ENCODE results near the gene TOP2B. TPM values are rescaled to one million over a fixed set of nuclear protein-coding genes. Genes with fewer than 3 reads are reported as not detected.

Gene TOP2B
- total and polyA plus RNA-seq, 9 of the 15 experiments (the other 6 are each of a cell fraction or from before 2014, with no cell fraction given) = 45.3 to 186 (median 134) TPM

DNA sequence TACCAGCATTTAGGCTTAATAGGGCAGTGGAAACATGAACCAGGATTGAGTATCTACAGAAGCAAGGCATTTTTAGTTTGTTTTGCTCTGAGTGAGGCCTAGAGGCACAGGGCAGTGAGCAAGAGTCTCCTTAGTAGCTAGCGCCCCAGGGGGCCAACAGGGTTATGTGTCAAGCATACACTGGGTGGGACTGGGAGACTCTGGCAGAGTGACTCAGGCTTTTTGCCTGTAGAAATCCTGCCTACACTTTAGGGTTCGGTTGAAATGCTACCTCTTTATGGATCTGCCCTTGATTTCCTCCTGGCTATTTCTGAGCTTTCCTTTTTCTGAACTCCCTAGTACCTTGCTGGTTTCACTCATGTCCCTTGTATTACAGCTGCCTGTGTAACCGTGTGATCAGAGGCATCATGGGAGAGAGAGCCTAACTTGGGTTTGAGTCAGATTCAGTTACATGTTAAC lies 72.2 kb downstream of the TOP2B start (continued):
- TF ChIP-seq NEUROD1 (IDR thresholded peaks at IDR 0.05; ENCODE audit: borderline replicate concordance, low read depth, low read length, partially characterized antibody) = peak; percentile 17
- peak; percentile 87 for TF ChIP-seq ZNF316 (IDR thresholded peaks at IDR 0.05)
- TF ChIP-seq FIP1L1 (IDR thresholded peaks at IDR 0.05; ENCODE audit: low read depth, low read length, poor library complexity, severe bottlenecking) = no peak
- TF ChIP-seq, protein P1, sequence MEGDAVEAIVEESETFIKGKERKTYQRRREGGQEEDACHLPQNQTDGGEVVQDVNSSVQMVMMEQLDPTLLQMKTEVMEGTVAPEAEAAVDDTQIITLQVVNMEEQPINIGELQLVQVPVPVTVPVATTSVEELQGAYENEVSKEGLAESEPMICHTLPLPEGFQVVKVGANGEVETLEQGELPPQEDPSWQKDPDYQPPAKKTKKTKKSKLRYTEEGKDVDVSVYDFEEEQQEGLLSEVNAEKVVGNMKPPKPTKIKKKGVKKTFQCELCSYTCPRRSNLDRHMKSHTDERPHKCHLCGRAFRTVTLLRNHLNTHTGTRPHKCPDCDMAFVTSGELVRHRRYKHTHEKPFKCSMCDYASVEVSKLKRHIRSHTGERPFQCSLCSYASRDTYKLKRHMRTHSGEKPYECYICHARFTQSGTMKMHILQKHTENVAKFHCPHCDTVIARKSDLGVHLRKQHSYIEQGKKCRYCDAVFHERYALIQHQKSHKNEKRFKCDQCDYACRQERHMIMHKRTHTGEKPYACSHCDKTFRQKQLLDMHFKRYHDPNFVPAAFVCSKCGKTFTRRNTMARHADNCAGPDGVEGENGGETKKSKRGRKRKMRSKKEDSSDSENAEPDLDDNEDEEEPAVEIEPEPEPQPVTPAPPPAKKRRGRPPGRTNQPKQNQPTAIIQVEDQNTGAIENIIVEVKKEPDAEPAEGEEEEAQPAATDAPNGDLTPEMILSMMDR (IDR thresholded peaks at IDR 0.05 in 2 of 3, conservative IDR thresholded peaks at IDR 0.05 in 1 of 3; ENCODE audit: insufficient read depth in 2 of 3, low read depth in 1 of 3, low read length in 3 of 3) = peak; percentile 73 to 80 (median 77)
- TF ChIP-seq, protein P2, sequence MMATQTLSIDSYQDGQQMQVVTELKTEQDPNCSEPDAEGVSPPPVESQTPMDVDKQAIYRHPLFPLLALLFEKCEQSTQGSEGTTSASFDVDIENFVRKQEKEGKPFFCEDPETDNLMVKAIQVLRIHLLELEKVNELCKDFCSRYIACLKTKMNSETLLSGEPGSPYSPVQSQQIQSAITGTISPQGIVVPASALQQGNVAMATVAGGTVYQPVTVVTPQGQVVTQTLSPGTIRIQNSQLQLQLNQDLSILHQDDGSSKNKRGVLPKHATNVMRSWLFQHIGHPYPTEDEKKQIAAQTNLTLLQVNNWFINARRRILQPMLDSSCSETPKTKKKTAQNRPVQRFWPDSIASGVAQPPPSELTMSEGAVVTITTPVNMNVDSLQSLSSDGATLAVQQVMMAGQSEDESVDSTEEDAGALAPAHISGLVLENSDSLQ (IDR thresholded peaks at IDR 0.05) = peak; percentile 22; the same call in 1 of the 2 replicates
- no peak for TF ChIP-seq ZNF431 (CRISPR knock-in tag; IDR thresholded peaks at IDR 0.05)
- TF ChIP-seq RAD21 (CRISPR knock-in tag; conservative IDR thresholded peaks at IDR 0.05 in 1 of 2, IDR thresholded peaks at IDR 0.05 in 1 of 2) = peak; percentile 60 to 70
- TF ChIP-seq ZFP30 (CRISPR knock-in tag; IDR thresholded peaks at IDR 0.05; ENCODE audit: borderline replicate concordance) = no peak
- no peak for TF ChIP-seq TAF9B (IDR thresholded peaks at IDR 0.05; ENCODE audit: partially characterized antibody)
- TF ChIP-seq COPS2 (conservative IDR thresholded peaks at IDR 0.05) = no peak
- no peak for TF ChIP-seq ZNF589 (CRISPR knock-in tag; IDR thresholded peaks at IDR 0.05; ENCODE audit: low read depth)
- peak in 1 of 2 experiments; percentile 75; a peak in 1 of 3 replicates for TF ChIP-seq CBX3 (IDR thresholded peaks at IDR 0.05; ENCODE audit: borderline replicate concordance in 1 of 2, low read length in 2 of 2)
- TF ChIP-seq ZSCAN29 (IDR thresholded peaks at IDR 0.05) = no peak
- no peak for TF ChIP-seq KLF13 (tag; IDR thresholded peaks at IDR 0.05; ENCODE audit: borderline replicate concordance, low read depth)
- TF ChIP-seq ADNP (tag; IDR thresholded peaks at IDR 0.05) = no peak
- no peak for TF ChIP-seq TARDBP (IDR thresholded peaks at IDR 0.05)
- 0 out of 2 replicates have a peak, but pooled peaks have one; percentile 11 for TF ChIP-seq PHF21A (IDR thresholded peaks at IDR 0.05; ENCODE audit: borderline replicate concordance, low read depth)
- peak; percentile 43; the same call in 1 of the 2 replicates for TF ChIP-seq JUND (IDR thresholded peaks at IDR 0.05; ENCODE audit: borderline replicate concordance, low read depth, low read length)
- peak; percentile 64; the same call in 2 of the 3 replicates for TF ChIP-seq JUND (tag; IDR thresholded peaks at IDR 0.05; ENCODE audit: borderline replicate concordance, low read depth, low read length)
- no peak for TF ChIP-seq IRF2 (CRISPR knock-in tag; IDR thresholded peaks at IDR 0.05)
- TF ChIP-seq, protein P3, sequence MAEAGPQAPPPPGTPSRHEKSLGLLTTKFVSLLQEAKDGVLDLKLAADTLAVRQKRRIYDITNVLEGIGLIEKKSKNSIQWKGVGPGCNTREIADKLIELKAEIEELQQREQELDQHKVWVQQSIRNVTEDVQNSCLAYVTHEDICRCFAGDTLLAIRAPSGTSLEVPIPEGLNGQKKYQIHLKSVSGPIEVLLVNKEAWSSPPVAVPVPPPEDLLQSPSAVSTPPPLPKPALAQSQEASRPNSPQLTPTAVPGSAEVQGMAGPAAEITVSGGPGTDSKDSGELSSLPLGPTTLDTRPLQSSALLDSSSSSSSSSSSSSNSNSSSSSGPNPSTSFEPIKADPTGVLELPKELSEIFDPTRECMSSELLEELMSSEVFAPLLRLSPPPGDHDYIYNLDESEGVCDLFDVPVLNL (CRISPR knock-in tag; IDR thresholded peaks at IDR 0.05; ENCODE audit: low read depth) = no peak
- peak; percentile 88 for TF ChIP-seq MAFG (tag; conservative IDR thresholded peaks at IDR 0.05)
- TF ChIP-seq DPF2 (IDR thresholded peaks at IDR 0.05) = peak; percentile 56
- TF ChIP-seq, protein P4, sequence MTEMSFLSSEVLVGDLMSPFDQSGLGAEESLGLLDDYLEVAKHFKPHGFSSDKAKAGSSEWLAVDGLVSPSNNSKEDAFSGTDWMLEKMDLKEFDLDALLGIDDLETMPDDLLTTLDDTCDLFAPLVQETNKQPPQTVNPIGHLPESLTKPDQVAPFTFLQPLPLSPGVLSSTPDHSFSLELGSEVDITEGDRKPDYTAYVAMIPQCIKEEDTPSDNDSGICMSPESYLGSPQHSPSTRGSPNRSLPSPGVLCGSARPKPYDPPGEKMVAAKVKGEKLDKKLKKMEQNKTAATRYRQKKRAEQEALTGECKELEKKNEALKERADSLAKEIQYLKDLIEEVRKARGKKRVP (CRISPR knock-in tag; IDR thresholded peaks at IDR 0.05) = no peak
- TF ChIP-seq ZNF57 (CRISPR knock-in tag; IDR thresholded peaks at IDR 0.05) = no peak
- TF ChIP-seq NFXL1 (CRISPR knock-in tag; IDR thresholded peaks at IDR 0.05) = no peak
